ENCODE results near the gene ANO1. TPM values are rescaled to one million over a fixed set of nuclear protein-coding genes. Genes with fewer than 3 reads are reported as not detected.
A peak's percentile ranks its signal among the peaks of the same experiment; 100 is the strongest.

Gene ANO1
- total RNA-seq, 2 donors from 2014 or later, result 10.2 to 29.4 TPM

GRCh38 chr11:70116386-70117065 is 38.4 kb downstream of the ANO1 start:
- no peak for DNase-seq (ENCODE audit: low spot score)
- H3K4me3 ChIP-seq, result no peak overlapping the region
- H3K27me3 ChIP-seq, result no peaks in the 10 kb centered on the region
- no peaks in the 10 kb centered on the region for H3K9me3 ChIP-seq
- TF ChIP-seq, protein P1, sequence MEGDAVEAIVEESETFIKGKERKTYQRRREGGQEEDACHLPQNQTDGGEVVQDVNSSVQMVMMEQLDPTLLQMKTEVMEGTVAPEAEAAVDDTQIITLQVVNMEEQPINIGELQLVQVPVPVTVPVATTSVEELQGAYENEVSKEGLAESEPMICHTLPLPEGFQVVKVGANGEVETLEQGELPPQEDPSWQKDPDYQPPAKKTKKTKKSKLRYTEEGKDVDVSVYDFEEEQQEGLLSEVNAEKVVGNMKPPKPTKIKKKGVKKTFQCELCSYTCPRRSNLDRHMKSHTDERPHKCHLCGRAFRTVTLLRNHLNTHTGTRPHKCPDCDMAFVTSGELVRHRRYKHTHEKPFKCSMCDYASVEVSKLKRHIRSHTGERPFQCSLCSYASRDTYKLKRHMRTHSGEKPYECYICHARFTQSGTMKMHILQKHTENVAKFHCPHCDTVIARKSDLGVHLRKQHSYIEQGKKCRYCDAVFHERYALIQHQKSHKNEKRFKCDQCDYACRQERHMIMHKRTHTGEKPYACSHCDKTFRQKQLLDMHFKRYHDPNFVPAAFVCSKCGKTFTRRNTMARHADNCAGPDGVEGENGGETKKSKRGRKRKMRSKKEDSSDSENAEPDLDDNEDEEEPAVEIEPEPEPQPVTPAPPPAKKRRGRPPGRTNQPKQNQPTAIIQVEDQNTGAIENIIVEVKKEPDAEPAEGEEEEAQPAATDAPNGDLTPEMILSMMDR (IDR thresholded peaks at IDR 0.05), result no peak
- no peak overlapping the region for H3K27ac ChIP-seq
- no peaks in the 10 kb centered on the region for H3K36me3 ChIP-seq
- H3K4me1 ChIP-seq, result peaks cover 0 to 9% of the 10 kb centered on the region in 2 donors

DNA sequence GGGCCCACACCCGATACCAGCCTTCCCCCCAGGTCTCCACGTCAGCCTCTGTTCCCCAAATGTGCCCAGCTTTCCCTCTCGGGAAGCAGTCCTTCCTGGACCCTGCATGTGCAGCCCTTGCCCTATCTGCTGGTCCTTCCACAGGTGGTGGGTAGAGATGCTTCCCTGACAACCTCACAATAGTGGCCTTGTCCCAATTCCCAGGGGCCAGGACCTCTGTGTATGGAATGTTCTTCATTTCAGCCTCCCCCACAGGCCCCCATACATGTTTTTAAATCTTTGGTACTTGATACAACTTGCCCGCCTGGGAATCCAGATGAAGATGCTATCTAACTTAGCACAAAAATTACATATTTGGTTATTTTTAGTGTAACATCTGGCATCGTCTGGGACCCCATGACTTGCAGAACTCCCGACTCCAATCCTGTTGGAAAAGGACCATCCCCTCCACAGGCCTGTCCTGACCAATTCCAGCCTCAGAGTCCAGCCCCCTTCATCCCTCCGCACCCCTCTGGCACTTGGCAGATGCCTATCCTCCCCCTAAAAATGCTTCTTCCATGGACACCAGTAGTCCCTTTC is 39.5 kb downstream of the ANO1 start:
- Histone ChIP-seq H3K27ac (peak overlapping the region in 1 of 2 donors; percentile 20), H3K9me3 (no peaks in the 10 kb centered on the region), H3K4me1 (no peaks in the 10 kb centered on the region), H3K36me3 (no peaks in the 10 kb centered on the region), H3K27me3 (no peaks in the 10 kb centered on the region), H3K4me3 (no peak overlapping the region)
- TF ChIP-seq, protein P1 (IDR thresholded peaks at IDR 0.05), result no peak
- no peak for DNase-seq (ENCODE audit: low spot score)

DNA sequence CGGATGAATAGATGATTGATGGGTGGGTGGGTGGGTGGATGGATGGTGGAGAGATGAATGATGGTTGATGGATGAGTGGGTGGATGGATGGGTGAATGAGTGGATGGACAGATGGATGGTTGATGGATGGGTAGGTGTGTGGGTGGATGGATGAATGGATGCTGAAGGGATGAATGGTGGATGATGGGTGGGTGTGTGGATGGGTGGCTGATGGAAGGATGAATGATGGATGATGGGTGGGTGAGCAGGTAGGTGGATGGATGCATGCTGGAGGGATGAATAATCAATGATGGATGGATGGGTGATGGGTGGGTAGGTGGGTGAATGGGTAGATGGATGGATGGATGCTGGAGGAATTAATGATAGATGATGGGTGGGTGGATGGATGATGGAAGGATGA is 40.5 kb downstream of the ANO1 start:
- Histone ChIP-seq H3K4me3 (no peak overlapping the region), H3K36me3 (no peaks in the 10 kb centered on the region), H3K27me3 (no peaks in the 10 kb centered on the region), H3K4me1 (no peaks in the 10 kb centered on the region), H3K27ac (no peak overlapping the region), H3K9me3 (no peaks in the 10 kb centered on the region)
- TF ChIP-seq, protein P1 (IDR thresholded peaks at IDR 0.05), result no peak
- DNase-seq (ENCODE audit: low spot score), result no peak

DNA sequence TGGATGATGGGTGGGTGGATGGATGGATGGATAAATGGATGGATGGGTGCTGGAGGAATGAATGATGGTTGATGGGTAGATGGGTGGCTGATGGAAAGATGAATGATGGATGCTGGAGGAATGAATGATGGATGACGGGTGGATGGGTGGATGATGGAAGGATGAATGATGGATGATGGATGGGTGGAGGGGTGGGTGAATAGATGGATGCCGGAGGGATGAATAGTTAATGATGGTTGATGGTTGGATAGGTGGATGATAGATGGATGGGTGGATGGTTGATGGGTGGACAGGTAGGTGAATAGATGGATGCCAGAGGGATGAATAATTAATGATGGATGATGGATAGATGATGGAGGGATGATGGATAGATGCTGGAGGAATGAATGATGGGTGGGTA is 41.4 kb downstream of the ANO1 start:
- Histone ChIP-seq H3K9me3 (no peaks in the 10 kb centered on the region), H3K27me3 (no peaks in the 10 kb centered on the region), H3K4me1 (no peaks in the 10 kb centered on the region), H3K27ac (no peak overlapping the region), H3K4me3 (no peak overlapping the region), H3K36me3 (no peaks in the 10 kb centered on the region)
- TF ChIP-seq, protein P1 (IDR thresholded peaks at IDR 0.05), result no peak
- DNase-seq (ENCODE audit: low spot score), result no peak

DNA sequence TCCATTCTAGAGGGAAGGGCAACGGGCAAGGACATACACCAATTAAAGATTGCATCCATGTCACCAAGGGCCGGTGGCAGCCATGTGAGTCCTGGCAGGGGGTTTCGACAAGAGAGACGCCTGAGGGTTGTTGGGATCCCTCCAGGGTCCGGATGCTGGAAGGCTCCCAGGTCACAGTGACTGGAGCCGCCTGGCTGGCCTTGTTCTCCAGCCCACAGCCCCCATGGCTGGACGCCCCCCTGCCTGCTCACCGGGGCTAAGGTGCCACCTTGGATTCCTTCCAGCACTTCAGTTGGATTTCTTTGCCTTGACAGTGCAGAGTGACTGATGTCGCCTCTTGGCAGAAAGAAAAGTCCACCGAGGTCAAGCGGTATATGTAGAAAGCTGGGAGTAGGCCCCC is 42.6 kb downstream of the ANO1 start:
- no peak for DNase-seq (ENCODE audit: low spot score)
- no peak overlapping the region for H3K27ac ChIP-seq
- H3K9me3 ChIP-seq, result no peaks in the 10 kb centered on the region
- H3K4me3 ChIP-seq, result no peak overlapping the region
- TF ChIP-seq, protein P1 (IDR thresholded peaks at IDR 0.05), result no peak
- H3K27me3 ChIP-seq, result no peaks in the 10 kb centered on the region
- H3K36me3 ChIP-seq, result no peaks in the 10 kb centered on the region
- H3K4me1 ChIP-seq, result no peaks in the 10 kb centered on the region

Data from right atrium auricular region (tissue), 2 donors.